Activated naive CD8-positive, alpha-beta T cell treated with anti-CD3 and anti-CD28 coated beads for 36 hours (primary cell): ENCODE measurements around the gene TMEM120B. TPM values are rescaled to one million over a fixed set of nuclear protein-coding genes. Genes with fewer than 3 reads are reported as not detected.

Source experiments
- DNase-seq: peaks from one replicate; pipeline ENCODE4 v3.0.0; 2021
- H3K27ac Mint-ChIP-seq: one replicate; pipeline ENCODE4 v1.8.0; 2022; ENCODE audit warnings: mild to moderate bottlenecking, moderate library complexity, mixed read lengths
- H3K27me3 Mint-ChIP-seq: one replicate; pipeline ENCODE4 v1.8.0; 2022; ENCODE audit warnings: mild to moderate bottlenecking, mixed read lengths
- H3K36me3 Mint-ChIP-seq: one replicate; pipeline ENCODE4 v1.8.0; 2021; ENCODE audit warnings: mild to moderate bottlenecking, mixed read lengths
- H3K4me1 Mint-ChIP-seq: one replicate; pipeline ENCODE4 v1.8.0; 2021; ENCODE audit warnings: mixed read lengths
- H3K4me3 Mint-ChIP-seq: one replicate; pipeline ENCODE4 v1.8.0; 2022; ENCODE audit warnings: mild to moderate bottlenecking, moderate library complexity, mixed read lengths
- H3K9me3 Mint-ChIP-seq: one replicate; pipeline ENCODE4 v1.8.0; 2022; ENCODE audit warnings: mixed read lengths
- total RNA-seq, 2 experiments: library from RNA; stranded (reverse); gene quantifications; one replicate each; pipeline ENCODE4 v1.2.3, GENCODE V29; 2021

TMEM120B gene
- total RNA-seq, 2 experiments from 2014 or later, result 14.5 to 15.2 TPM

- peaks cover 12% of the 10 kb centered on the region for H3K36me3 Mint-ChIP-seq
- H3K4me3 Mint-ChIP-seq, result no peak overlapping the region
- no peaks in the 10 kb centered on the region for H3K9me3 Mint-ChIP-seq
- no peak for DNase-seq
- H3K27ac Mint-ChIP-seq, result no peak overlapping the region
- no peaks in the 10 kb centered on the region for H3K27me3 Mint-ChIP-seq
- H3K4me1 Mint-ChIP-seq, result no peaks in the 10 kb centered on the region
Observed at GRCh38 chr12:121827351-121828099, 115.0 kb downstream of the TMEM120B start.

GRCh38 chr12:121828306-121828705 lies 115.8 kb downstream of the TMEM120B start:
- Mint-ChIP-seq H3K36me3 (peaks cover 12% of the 10 kb centered on the region), H3K9me3 (no peaks in the 10 kb centered on the region), H3K27me3 (no peaks in the 10 kb centered on the region), H3K4me3 (no peak overlapping the region), H3K27ac (no peak overlapping the region), H3K4me1 (no peaks in the 10 kb centered on the region)
- DNase-seq, result no peak

GRCh38 chr12:121828826-121829225 lies 116.3 kb downstream of the TMEM120B start:
- H3K9me3 Mint-ChIP-seq, result no peaks in the 10 kb centered on the region
- H3K27me3 Mint-ChIP-seq, result no peaks in the 10 kb centered on the region
- H3K36me3 Mint-ChIP-seq, result peaks cover 8% of the 10 kb centered on the region
- no peak overlapping the region for H3K4me3 Mint-ChIP-seq
- no peaks in the 10 kb centered on the region for H3K4me1 Mint-ChIP-seq
- H3K27ac Mint-ChIP-seq, result no peak overlapping the region
- DNase-seq, result no peak

GRCh38 chr12:121829250-121829918 lies 116.8 kb downstream of the TMEM120B start:
- Mint-ChIP-seq H3K27ac (peak overlapping the region; percentile 43), H3K36me3 (peaks cover 8% of the 10 kb centered on the region)

GRCh38 chr12:121830134-121830533 lies 117.6 kb downstream of the TMEM120B start:
- Mint-ChIP-seq H3K9me3 (no peaks in the 10 kb centered on the region), H3K4me1 (no peaks in the 10 kb centered on the region)

More at GRCh38 chr12:121829250-121829918, 116.8 kb downstream of the TMEM120B start:
- Mint-ChIP-seq H3K4me3 (no peak overlapping the region), H3K27me3 (no peaks in the 10 kb centered on the region), H3K9me3 (no peaks in the 10 kb centered on the region), H3K4me1 (no peaks in the 10 kb centered on the region)
- DNase-seq, result no peak

GRCh38 chr12:121830588-121831265 lies 118.2 kb downstream of the TMEM120B start:
- Mint-ChIP-seq H3K27ac (no peak overlapping the region), H3K4me1 (no peaks in the 10 kb centered on the region), H3K4me3 (no peak overlapping the region), H3K27me3 (no peaks in the 10 kb centered on the region), H3K36me3 (peaks cover 8% of the 10 kb centered on the region), H3K9me3 (no peaks in the 10 kb centered on the region)
- DNase-seq, result no peak

More at GRCh38 chr12:121830134-121830533, 117.6 kb downstream of the TMEM120B start:
- no peak overlapping the region for H3K4me3 Mint-ChIP-seq
- no peak overlapping the region for H3K27ac Mint-ChIP-seq
- DNase-seq, result no peak
- H3K27me3 Mint-ChIP-seq, result no peaks in the 10 kb centered on the region
- peaks cover 8% of the 10 kb centered on the region for H3K36me3 Mint-ChIP-seq

Other genes starting within 250 kb of the TMEM120B start
- gene KDM2B, start 131.7 kb upstream of the TMEM120B start, total RNA-seq, result 10 to 100 TPM; 55.3 to 57.3 TPM
- gene ORAI1, start 86.2 kb upstream of the TMEM120B start, total RNA-seq, result 10 to 100 TPM; 44.0 to 44.4 TPM
- gene MORN3, start 43.1 kb upstream of the TMEM120B start, total RNA-seq, result 1 to 10 TPM; 1.8 to 1.9 TPM
- gene RHOF, start 80.9 kb downstream of the TMEM120B start, total RNA-seq, result 10 to 100 TPM; 78.6 to 85.5 TPM
- gene SETD1B, start 91.3 kb downstream of the TMEM120B start, total RNA-seq, result 10 to 100 TPM; 15.0 to 15.6 TPM
- not detected for gene HPD, start 146.1 kb downstream of the TMEM120B start, total RNA-seq
- gene PSMD9, start 176.0 kb downstream of the TMEM120B start, total RNA-seq, result 10 to 100 TPM; 64.3 to 68.5 TPM
- 1 to 10 TPM; 1.3 to 1.8 TPM for gene CFAP251, start 205.8 kb downstream of the TMEM120B start, total RNA-seq